ENCODE data around the gene FNDC8.
"Not testable (repeated sequence)": the region's sequence is repeated elsewhere in the genome, so short reads cannot be mapped to it uniquely, and the experiment has no call there.

The FNDC8 gene

GRCh38 chr17:35121315-35121714, at the start of gene FNDC8:
Gene FNDC8 (plus strand): TSS chr17:35121615. CDS start chr17:35121694, 79 bp downstream.
- DNase-seq (ENCODE audit: low spot score) = no peak

GRCh38 chr17:35073183-35073790, 48.1 kb upstream of the FNDC8 start:
- no peak for DNase-seq (ENCODE audit: low spot score)

GRCh38 chr17:35073991-35074627, 47.3 kb upstream of the FNDC8 start:
- no peak for DNase-seq (ENCODE audit: low spot score)

- DNase-seq (ENCODE audit: low spot score) = peak; percentile 89
These were observed 46.4 kb upstream of the FNDC8 start for GRCh38 chr17:35074711-35075707.

- no peak for DNase-seq (ENCODE audit: low spot score)
These were observed 44.5 kb upstream of the FNDC8 start for GRCh38 chr17:35076874-35077273.

- no peak for DNase-seq (ENCODE audit: low spot score)
These were observed 41.6 kb upstream of the FNDC8 start for GRCh38 chr17:35079547-35080423.

GRCh38 chr17:35080536-35080935, 40.9 kb upstream of the FNDC8 start:
- DNase-seq (ENCODE audit: low spot score) = no peak

GRCh38 chr17:35081638-35082037, 39.8 kb upstream of the FNDC8 start:
- DNase-seq (ENCODE audit: low spot score) = no peak

GRCh38 chr17:35082073-35082657, 39.2 kb upstream of the FNDC8 start:
- DNase-seq (ENCODE audit: low spot score) = no peak

- DNase-seq (ENCODE audit: low spot score) = no peak
These were observed 38.3 kb upstream of the FNDC8 start for GRCh38 chr17:35083071-35083470.

GRCh38 chr17:35084987-35085386, 36.4 kb upstream of the FNDC8 start:
- no peak for DNase-seq (ENCODE audit: low spot score)

GRCh38 chr17:35086164-35086563, 35.3 kb upstream of the FNDC8 start:
- DNase-seq (ENCODE audit: low spot score) = no peak

- DNase-seq (ENCODE audit: low spot score) = no peak
These were observed 34.4 kb upstream of the FNDC8 start for GRCh38 chr17:35086931-35087573.

GRCh38 chr17:35087731-35088355, 33.6 kb upstream of the FNDC8 start:
- DNase-seq (ENCODE audit: low spot score) = peak; percentile 62

- peak; percentile 75 for DNase-seq (ENCODE audit: low spot score)
These were observed 33.0 kb upstream of the FNDC8 start for GRCh38 chr17:35088356-35088880.

- DNase-seq (ENCODE audit: low spot score) = peak; percentile 91
These were observed 32.4 kb upstream of the FNDC8 start for GRCh38 chr17:35088881-35089585.

- DNase-seq (ENCODE audit: low spot score) = no peak
These were observed 31.7 kb upstream of the FNDC8 start for GRCh38 chr17:35089586-35090296.

GRCh38 chr17:35090707-35091106, 30.7 kb upstream of the FNDC8 start:
- DNase-seq (ENCODE audit: low spot score) = not testable (repeated sequence)

GRCh38 chr17:35094902-35095301, 26.5 kb upstream of the FNDC8 start:
- DNase-seq (ENCODE audit: low spot score) = no peak
